Skin of body (tissue), 2 donors: ENCODE results near the gene MYO1F. TPM values are rescaled to one million over a fixed set of nuclear protein-coding genes. Genes with fewer than 3 reads are reported as not detected.
A peak's percentile ranks its signal among the peaks of the same experiment; 100 is the strongest.
"Not testable (repeated sequence)": the region's sequence is repeated elsewhere in the genome, so short reads cannot be mapped to it uniquely, and the experiment has no call there.

Experiments
- DNase-seq: peaks from one replicate; lab custom pipeline; 2025; lab: John Stamatoyannopoulos, UW
- total RNA-seq: library from RNA; depleted of rRNA; stranded (reverse); fragments of >200 nt; gene quantifications from one replicate; pipeline ENCODE4 v1.2.3, GENCODE V29; 2014

The MYO1F gene
- total RNA-seq, 1 donor from 2014 or later: 12.0 TPM

DNA sequence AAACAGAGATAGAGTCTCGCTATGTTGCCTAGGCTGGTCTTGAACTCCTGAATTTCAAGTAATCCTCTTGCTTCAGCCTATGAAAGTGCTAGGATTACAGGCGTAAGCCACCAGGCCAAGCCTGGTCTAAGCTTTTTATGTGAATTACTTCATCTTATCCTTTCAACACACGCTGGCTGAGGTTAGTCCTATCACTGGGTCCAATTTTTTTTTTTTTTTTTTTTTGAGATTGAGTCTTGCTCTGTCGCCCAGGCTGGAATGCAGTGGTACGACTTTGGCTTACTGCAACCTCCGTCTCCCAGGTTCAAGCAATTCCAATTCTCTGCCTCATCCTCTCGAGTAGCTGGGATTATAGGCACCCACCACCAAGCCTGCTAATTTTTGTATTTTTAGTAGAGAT, 10.4 kb downstream of the MYO1F start:
- no peak for DNase-seq

DNA sequence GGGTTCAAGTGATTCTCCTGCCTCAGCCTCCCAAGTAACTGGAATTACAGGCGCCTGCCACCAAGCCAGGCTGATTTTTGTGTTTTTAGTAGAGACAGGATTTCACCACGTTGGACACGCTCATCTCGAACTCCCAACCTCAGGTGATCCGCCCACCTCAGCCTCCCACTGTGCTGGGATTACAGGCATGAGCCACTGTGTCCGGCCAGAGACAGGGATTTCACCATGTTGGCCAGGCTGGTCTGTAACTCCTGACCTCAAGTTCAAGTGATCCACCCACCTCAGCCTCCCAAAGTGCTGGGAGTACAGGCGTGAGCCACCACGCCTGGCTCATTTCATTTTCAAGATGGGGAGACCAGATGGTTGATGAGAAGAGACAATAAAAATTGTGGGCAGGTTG, 12.4 kb downstream of the MYO1F start:
- not testable (repeated sequence) for DNase-seq

DNA sequence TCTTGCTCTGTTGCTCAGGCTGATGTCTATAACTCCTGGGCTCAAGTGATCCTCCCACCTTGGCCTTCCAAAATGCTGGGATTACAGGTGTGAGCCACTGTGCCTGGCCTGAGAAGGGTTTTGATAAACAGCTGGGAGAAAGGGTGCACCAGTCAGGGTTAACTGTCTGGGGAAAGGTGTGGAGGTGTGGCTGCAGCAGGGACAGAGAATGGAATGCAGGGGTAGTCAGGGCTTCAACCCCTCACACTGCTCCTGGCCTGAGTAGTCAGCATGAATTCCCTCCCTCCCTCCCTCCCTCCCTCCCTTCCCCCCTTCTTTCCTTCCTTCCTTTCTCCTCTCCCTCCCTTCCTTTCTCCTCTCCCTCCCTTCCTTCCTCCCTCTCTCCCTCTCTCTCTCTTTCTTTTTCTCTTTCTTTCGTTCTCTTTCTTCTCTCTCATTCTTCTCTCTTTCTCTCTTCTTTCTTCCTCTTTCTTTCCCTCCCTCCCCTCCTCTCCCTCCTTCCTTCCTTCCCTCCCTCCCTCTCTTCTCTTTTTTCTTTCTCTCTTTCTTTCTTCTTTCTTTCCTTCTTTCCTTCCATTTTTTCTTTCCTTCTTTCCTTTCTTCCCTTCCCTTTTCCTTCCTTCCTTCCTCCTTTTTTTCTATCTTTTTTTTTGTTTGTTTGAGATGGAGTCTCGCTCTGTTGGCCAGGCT, 16.0 kb downstream of the MYO1F start:
- DNase-seq: no peak

- no peak for DNase-seq
Measured at GRCh38 chr19:8558325-8558724, 18.9 kb downstream of the MYO1F start.

GRCh38 chr19:8557642-8558238, 19.5 kb downstream of the MYO1F start:
- no peak for DNase-seq

DNA sequence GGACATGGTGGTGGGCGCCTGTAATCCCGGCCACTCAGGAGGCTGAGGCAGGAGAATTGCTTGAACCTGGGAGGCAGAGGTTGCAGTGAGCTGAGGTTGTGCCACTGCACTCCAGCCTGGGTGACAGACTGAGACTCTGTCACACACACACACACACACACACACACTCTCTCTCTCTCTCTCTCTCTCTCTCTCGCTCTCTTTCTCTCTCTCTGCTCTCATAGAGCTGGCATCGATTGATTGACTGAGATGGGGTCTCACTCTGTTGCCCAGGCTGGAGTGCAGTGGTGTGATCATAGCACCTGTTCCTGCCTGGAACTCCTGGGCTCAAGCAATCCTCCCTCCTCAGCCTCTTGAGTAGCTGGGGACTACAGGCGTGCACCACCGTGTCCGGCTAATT, 23.5 kb downstream of the MYO1F start:
- DNase-seq: not testable (repeated sequence)

DNA sequence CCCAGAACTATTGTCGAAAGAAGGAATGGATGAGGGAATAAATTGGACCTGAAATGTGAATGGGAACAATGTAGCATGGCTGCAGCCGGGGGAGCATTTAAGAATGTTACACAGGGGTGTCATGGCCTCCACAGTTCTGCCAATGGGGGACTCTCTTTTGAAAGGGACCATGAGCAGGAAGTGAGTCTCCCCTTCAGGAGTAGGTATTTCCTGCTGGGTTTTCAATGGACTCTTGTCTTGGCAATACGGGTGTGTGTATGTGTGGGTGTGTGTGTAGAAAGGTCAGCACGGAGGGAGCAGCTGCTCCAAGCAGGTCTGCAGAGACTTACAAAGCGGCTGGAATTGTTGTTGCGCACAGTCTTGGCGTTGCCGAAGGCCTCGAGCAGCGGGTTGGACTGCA, 24.4 kb downstream of the MYO1F start:
- DNase-seq: no peak

- no peak for DNase-seq
Measured at GRCh38 chr19:8550070-8550469, 27.2 kb downstream of the MYO1F start.

- no peak for DNase-seq
Measured at GRCh38 chr19:8545743-8546142, 31.5 kb downstream of the MYO1F start.

- DNase-seq: no peak
Measured at GRCh38 chr19:8544168-8544567, 33.1 kb downstream of the MYO1F start.

GRCh38 chr19:8539621-8540149, 37.6 kb downstream of the MYO1F start:
- DNase-seq: no peak

GRCh38 chr19:8537099-8537498, 40.1 kb downstream of the MYO1F start:
- no peak for DNase-seq

DNA sequence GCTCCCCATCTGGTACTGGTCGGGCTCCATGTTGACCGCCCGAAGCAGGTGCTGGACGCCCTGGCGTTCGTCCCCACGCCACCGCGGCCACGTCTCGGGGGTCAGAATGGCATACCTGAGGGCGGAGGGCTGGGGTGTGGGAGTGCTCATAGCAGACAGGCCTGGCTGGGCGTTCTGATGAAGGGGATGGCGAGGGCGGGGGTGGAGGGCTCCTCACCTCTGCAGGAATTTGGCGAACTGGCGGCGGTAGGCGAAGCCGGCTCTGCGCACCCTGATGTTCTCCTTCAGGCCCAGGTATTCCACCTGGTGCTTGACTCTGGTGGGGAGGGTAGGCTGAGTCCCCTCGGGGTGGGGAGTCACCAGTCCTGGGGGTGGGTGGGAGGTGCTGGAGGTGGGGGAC, 41.0 kb downstream of the MYO1F start:
- no peak for DNase-seq

DNA sequence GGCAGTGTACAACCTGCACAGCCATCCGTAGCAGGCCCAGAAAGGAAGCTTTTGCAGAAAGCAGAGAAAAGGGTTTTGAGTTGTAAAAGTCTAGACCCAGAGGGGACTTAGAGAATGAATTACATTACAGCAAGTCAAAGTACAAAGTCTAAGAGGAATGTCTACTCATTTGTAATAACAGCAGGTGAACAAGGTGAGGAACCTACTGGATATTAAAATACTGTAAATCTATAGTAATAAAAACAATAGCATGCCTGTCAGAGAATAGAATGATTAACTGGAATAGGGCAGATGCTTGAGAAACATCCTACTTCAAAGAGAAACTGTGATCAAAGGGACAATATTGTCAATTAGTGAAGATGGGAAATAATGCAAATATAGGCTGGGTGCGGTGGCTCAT, 45.0 kb downstream of the MYO1F start:
- DNase-seq: no peak

- no peak for DNase-seq
Measured at GRCh38 chr19:8531470-8531869, 45.8 kb downstream of the MYO1F start.

DNA sequence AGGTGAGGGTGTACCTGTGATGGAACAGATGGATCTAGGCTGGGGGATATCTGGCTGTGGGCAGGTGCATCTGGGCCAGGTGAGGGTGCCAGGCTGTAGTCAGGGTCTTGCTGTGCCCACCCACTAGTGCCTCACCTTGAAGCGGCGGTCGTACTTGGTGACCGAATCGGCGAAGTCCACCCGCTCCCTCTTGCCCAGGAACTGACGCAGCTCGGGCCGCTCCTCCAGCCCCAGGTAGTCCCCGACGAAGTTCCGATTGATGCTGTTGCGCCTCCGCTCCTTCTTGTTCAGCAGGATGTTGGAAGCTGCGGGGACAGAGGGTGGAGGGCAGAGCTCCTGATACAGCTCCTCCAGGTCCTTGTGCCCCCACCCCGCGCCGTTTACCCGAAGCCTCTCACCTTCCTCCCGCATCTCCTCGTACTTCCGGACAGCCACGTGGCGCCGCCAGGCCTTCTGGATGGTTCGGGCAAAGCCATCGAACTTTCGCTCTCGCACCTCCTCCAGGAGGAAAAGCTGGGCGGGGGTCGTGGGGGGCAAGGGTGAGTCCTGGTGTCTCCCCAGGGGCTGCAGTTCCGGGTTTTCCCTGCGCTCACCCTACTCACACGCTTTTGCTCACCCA, 47.1 kb downstream of the MYO1F start:
- DNase-seq: no peak

- DNase-seq: no peak
Measured at GRCh38 chr19:8529369-8530006, 47.8 kb downstream of the MYO1F start.

DNA sequence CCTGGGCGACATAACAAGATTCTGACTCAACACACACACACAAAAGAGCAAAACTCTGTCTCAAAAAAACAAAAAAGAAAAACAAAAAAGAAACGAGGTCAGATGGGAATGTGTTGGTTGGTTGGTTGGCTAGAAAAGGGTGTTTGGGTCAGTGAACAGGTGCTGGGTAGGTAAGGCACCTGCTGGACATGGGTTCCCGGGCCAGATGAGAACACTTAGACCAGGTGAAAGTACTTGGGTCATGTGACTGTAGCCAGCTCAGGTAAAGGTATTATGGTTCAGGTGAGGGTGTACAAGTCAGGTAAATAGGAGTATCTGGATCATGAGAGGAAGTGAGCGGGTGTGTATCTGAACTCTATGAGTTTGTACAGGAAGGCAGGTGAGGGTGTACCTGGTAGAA, 48.7 kb downstream of the MYO1F start:
- no peak for DNase-seq

GRCh38 chr19:8526345-8527091, 50.7 kb downstream of the MYO1F start:
- peak; percentile 85 for DNase-seq

DNA sequence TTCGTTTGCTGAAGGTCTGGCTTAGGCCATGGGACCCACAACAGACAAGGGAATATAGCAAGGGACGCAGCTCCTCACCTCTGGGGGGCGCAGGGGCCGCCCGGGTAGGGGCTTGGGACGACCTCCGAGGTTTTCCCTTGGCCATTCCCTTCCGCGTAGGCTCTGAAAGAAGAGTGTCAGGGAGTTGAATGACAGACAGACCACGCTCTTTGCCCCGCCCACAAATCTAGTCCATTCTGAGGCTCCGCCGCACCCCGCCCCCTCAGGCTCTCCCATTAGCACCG, 51.9 kb downstream of the MYO1F start:
- DNase-seq: no peak

- no peak for DNase-seq
Measured at GRCh38 chr19:8519388-8519787, 57.9 kb downstream of the MYO1F start.

DNA sequence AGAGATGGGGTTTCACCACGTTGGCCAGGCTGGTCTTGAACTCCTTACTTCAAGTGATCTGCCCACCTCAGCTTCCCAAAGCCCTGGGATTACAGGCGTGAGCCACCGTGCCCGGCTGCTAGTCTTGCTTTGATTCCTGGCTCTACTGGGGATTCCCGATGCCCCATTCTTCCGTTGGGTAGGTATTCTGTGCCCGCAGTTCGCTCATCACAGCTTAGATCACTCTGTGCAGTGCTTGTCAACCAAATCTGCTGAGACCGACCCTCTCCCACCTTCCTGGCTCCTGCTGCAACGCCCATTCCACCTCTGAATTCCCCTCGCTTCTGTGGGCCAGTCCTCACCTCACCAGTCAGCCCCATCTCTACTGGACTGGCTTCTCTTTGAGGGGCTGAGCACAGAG, 58.7 kb downstream of the MYO1F start:
- no peak for DNase-seq
